Measurements from ENCODE around the gene RPL31.
"Not testable (repeated sequence)": the region's sequence is repeated elsewhere in the genome, so short reads cannot be mapped to it uniquely, and the experiment has no call there.

Gene RPL31

GRCh38 chr2:101026923-101027469 lies 24.9 kb downstream of the RPL31 start:
- DNase-seq (ENCODE audit: low spot score) = no peak

- DNase-seq (ENCODE audit: low spot score) = no peak
Observed at GRCh38 chr2:101027852-101028251, 25.8 kb downstream of the RPL31 start.

- no peak for DNase-seq (ENCODE audit: low spot score)
Observed at GRCh38 chr2:101030866-101031554, 28.9 kb downstream of the RPL31 start.

GRCh38 chr2:101032084-101032776 lies 30.1 kb downstream of the RPL31 start:
- no peak for DNase-seq (ENCODE audit: low spot score)

- peak; percentile 57 for DNase-seq (ENCODE audit: low spot score)
Observed at GRCh38 chr2:101036562-101036961, 34.5 kb downstream of the RPL31 start.

- DNase-seq (ENCODE audit: low spot score) = no peak
Observed at GRCh38 chr2:101037161-101037755, 35.2 kb downstream of the RPL31 start.

- DNase-seq (ENCODE audit: low spot score) = peak; percentile 24
Observed at GRCh38 chr2:101038455-101039255, 36.6 kb downstream of the RPL31 start.

- DNase-seq (ENCODE audit: low spot score) = no peak
Observed at GRCh38 chr2:101040072-101040471, 38.0 kb downstream of the RPL31 start.

- DNase-seq (ENCODE audit: low spot score) = no peak
Observed at GRCh38 chr2:101040761-101041160, 38.7 kb downstream of the RPL31 start.

GRCh38 chr2:101041413-101041812 lies 39.3 kb downstream of the RPL31 start:
- DNase-seq (ENCODE audit: low spot score) = no peak

GRCh38 chr2:101045330-101045729 lies 43.2 kb downstream of the RPL31 start:
- DNase-seq (ENCODE audit: low spot score) = no peak

- no peak for DNase-seq (ENCODE audit: low spot score)
Observed at GRCh38 chr2:101047075-101047766, 45.1 kb downstream of the RPL31 start.

- peak; percentile 25 for DNase-seq (ENCODE audit: low spot score)
Observed at GRCh38 chr2:101047774-101048173, 45.7 kb downstream of the RPL31 start.

- DNase-seq (ENCODE audit: low spot score) = no peak
Observed at GRCh38 chr2:101048756-101049155, 46.7 kb downstream of the RPL31 start.

GRCh38 chr2:101050886-101051285 lies 48.8 kb downstream of the RPL31 start:
- not testable (repeated sequence) for DNase-seq (ENCODE audit: low spot score)

GRCh38 chr2:101052147-101052546 lies 50.1 kb downstream of the RPL31 start:
- DNase-seq (ENCODE audit: low spot score) = no peak

GRCh38 chr2:101053117-101053516 lies 51.0 kb downstream of the RPL31 start:
- no peak for DNase-seq (ENCODE audit: low spot score)

Data from AG20443 (cell line).